ENCODE results near the gene COX7C.
"Not testable (repeated sequence)": the region's sequence is repeated elsewhere in the genome, so short reads cannot be mapped to it uniquely, and the experiment has no call there.

Gene COX7C, protein sequence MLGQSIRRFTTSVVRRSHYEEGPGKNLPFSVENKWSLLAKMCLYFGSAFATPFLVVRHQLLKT

GRCh38 chr5:86617756-86618576 is at the start of gene COX7C:
Gene COX7C, plus strand, starts transcription at chr5:86617941. Its CDS starts 115 bp downstream, at chr5:86618056.
- DNase-seq = peak; percentile 74

- DNase-seq = not testable (repeated sequence)
These were observed 48.0 kb upstream of the COX7C start for GRCh38 chr5:86569522-86570426.

- peak; percentile 57 for DNase-seq
These were observed 47.2 kb upstream of the COX7C start for GRCh38 chr5:86570427-86571083.

GRCh38 chr5:86571109-86571508 is 46.6 kb upstream of the COX7C start:
- not testable (repeated sequence) for DNase-seq

DNA sequence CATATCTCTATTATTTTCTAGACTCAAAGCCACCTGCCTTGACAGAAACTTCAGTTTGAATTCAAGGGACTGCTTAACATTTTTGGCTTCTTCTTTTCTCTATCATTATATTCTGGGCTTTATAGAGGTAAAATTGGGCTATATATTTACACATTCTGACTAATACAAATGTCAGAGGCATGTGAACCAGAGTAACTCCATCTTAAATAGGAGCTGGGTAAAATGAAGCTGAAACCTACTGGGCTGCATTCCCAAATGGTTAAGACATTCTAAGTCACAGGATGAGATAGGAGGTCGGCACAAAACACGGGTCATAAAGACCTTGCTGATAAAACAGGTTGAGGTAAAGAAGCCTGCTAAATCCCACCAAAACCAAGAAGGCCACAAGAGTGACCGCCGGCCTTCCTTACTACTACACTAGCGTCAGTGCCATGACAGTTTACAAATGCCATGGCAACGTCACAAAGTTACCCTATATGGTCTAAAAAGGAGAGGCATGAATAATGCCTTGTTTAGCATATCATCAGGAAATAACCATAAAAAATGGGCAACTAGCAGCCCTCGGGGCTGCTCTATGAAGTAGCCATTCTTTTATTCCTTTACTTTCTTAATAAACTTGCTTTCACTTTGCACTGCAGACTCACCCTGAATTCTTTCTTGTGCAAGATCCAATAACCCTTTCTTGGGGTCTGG is 44.8 kb upstream of the COX7C start:
- DNase-seq = no peak

DNA sequence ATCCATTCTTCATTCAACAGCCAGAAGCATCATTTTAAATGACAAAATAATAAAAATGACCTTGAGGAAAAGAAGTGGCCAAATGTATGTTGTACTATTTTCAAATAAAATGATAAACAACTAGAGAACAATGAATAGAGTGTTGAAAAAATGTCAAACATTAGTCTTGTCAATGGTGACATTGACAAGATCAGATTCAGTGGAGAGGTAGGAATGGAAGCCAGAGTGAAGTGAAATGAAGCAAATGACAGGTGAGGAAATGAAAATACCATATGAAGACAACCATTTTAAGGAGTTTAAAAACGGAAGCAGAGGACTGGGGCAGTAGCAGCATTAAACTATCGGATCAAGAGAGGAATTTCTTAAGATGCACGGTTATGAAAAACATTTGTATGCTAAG is 38.2 kb upstream of the COX7C start:
- no peak for DNase-seq

DNA sequence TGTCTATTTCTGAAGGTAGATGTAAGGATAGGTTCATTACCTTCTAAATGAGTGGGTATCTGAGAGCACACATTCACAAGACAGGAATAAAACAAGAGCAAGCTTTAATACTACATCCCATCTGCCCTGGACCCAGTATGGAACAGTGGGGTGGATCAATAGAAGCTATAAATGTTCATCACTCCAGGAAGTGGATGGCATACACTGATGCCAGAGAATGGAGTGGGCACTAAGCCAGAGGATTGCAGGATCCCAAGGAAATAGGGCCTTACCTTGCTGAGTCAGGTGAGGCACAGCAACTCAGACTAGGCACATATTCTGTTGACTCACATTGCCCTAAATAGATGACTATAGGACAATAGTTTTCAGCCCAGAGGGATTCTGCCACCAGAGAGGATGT is 21.3 kb upstream of the COX7C start:
- no peak for DNase-seq

- DNase-seq = no peak
These were observed 11.9 kb upstream of the COX7C start for GRCh38 chr5:86605881-86606280.

DNA sequence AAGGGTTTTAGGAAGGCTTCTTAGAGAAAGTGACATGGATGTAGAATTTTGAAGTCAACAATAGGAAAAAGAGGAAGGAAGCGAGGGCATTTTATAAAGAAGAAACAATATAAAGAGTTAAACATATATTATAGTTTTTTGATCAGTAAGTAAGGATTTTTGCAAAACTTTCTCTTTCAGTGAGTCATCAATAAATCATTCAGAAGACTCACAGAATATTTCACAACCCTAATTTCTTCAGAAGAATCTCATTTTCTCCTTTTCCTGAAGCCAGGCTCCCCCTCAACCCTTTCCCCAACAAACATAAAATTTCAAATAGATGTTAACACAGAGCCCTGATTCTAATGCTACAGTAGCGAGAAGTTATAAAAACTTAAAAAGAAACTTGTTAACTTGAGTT is 4.3 kb upstream of the COX7C start:
- no peak for DNase-seq

GRCh38 chr5:86617309-86617755 is 409 bp upstream of the COX7C start:
- DNase-seq = no peak

DNA sequence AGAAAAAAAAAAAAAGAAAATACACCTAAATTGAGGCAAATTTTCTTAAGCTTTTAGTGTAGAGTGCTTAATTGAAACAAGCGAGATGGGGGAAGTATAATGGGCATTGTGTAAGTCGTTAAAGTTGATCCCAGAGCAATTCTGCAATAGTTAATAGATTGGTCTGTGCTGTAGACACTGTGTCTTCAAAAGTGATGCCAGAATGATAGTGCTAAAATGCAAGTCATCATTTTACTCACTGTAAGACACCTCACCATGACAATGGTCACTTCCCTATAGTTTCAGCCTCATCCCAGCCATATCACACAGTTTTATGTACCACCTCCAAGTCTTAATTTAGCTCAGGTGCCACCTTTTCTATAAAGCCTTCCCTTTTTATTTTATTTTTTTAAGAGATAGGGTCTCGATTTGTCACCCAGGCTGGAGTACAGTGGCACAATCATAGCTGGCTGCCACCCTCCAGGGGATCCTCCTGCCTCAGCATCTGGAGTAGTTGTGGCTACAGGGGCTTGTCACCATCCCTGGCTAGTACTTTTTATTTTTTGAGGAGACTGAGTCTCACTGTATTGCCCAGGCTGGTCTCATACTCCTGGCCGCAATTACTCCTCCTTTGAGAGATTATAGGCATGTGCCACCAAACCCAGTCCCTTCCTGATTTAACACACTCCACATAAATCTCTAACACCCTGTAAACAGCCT is 6.2 kb downstream of the COX7C start:
- no peak for DNase-seq

GRCh38 chr5:86625148-86625547 is 7.4 kb downstream of the COX7C start:
- no peak for DNase-seq

DNA sequence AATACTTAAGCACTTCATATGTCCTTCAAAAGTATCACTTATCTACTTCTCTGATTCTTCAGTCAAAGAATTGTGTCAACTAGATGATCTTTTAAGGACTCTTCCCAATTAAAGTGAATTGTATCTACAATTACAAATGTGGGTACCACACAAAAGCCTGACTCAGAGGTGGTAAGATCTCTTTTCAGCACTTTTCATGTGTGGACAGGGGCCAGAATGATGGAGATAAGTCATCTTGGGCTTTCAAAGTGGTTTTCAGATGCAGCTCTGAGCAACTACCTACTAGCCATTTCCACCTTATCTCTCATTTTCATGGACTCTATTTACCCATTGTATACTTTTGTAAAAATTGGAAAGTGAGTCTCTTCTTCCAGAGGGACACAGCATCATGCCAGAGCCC is 8.4 kb downstream of the COX7C start:
- no peak for DNase-seq

GRCh38 chr5:86631165-86631564 is 13.4 kb downstream of the COX7C start:
- no peak for DNase-seq

DNA sequence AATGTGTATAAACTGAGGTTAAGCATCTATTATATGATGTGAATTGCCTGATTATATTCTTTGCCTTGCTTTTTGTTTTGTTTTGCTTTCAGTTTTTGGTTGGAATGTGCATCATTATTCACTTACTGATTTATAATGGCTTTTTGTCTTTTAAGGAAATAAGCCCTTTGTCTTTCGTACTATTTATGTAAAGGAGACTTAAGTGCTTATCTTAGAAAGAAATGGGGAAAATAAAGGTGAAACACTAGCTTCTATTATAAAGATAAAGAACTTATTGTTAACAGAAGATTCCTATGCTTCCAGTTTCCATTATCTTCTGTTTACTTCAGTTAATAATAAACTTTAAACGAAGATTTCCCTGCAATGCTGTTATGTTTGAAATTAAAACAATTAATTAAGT is 23.3 kb downstream of the COX7C start:
- no peak for DNase-seq

DNA sequence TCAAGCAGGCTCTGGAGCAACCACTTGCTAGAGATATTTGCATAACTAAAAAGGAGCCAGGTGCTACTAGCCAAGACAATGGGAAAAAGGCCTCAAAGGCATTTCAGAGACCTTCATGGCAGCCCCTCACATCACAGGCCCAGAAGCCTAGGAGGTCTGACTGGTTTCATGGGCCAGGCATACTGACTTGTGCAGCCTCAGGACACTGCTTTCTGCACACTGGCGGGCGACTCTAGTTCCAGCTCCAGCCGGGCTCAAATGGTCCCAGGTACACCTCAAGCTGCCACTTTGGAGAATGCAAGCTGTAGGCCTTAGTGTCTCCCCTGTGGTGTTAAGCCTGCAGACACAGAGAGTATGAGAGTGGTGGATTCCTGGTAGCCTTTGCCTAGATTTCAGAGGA is 27.1 kb downstream of the COX7C start:
- DNase-seq = no peak

DNA sequence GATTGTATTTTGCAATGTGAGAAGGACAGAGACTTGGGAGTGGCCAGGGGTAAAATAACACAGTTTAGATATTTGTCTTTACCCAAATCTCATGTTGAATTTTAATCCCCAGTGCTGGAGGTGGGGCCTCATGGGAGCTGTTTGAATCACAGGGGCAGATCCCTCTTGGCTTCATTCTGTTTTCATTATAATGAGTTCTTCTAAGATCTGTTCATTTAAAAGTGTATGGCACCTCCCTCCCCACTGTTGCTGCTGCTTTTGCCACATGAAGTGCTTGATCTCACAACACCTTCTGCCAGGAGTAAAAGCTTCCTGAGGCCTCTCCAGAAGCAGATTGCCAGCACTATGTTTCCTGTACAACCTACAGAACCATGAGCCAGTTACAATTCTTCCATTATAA is 28.1 kb downstream of the COX7C start:
- no peak for DNase-seq

- DNase-seq = no peak
These were observed 28.9 kb downstream of the COX7C start for GRCh38 chr5:86646671-86647070.

DNA sequence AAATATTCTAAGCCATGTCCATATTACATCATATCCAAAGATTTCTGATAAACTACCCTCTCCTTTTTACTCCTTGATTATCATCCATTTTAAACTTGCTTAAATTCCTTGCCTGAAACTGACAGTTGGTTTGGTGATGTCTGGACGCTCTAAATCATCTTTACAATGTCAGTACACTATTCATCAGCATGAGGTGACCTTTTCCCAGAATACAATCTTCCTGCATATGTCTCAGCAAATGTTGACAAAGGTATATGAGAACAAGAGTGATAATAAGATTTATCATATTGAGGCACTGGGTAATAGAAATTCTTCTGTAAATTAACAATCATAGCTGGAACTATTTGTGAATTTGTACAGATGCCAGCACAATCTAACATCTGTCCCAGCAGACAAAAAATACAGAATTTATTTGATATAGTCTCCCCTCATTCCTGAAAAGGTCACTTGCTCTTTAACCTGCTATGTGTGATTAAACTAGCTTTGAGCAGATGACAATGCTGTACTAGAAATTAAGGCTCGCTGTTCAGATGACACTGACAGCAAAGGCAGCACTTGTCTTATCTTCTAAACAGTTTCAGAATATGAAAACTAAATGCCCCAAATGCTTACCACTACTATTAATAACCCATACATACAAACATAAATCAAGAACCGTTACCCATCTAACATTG is 32.2 kb downstream of the COX7C start:
- no peak for DNase-seq

DNA sequence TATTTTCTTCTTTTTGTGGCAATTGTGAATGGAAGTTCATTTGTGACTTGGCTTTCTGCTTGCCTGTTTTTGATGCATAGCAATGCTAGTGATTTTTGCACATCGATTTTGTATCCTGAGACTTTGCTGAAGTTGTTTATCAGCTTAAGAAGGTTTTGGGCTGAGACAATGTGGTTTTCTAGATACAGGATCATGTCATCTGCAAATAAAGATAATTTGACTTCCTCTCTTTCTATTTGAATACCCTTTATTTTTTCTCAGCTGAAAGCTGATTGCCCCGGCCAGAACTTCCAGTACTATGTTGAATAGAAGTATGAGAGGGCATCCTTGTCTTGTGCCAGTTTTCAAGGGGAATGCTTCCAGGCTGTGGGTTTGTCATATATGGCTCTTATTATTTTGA is 43.0 kb downstream of the COX7C start:
- DNase-seq = not testable (repeated sequence)

DNA sequence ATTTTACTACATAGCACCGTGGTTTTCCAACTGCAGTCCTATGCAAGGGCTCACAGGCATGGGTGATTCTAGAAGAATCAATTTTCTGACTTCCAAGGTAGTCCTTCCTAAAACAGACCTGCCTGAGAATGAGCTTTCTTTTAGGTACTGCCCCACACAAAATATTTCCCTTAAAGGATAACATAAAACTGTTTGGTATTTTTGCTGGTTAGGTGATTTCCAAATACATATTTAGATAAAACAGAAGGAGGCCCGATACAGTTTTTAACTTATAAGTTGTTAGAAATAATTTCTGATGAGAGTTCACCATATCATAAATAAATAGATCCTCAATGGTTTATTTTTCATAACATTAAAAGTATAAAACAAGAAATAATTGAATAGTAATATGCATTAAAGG is 46.4 kb downstream of the COX7C start:
- no peak for DNase-seq
